B cell (primary cell): ENCODE measurements around the gene VPS54. TPM values are rescaled to one million over a fixed set of nuclear protein-coding genes. Genes with fewer than 3 reads are reported as not detected.

ENCODE experiments used
- ATAC-seq: fragments of 200-7000 bp; cut with Tn5 transposase; one replicate; pipeline ENCODE4 v1.10.0; 2021; ENCODE audit warnings: low read depth, mild to moderate bottlenecking, moderate number of reproducible peaks, moderate library complexity
- CTCF ChIA-PET: fragments of 350-600 bp; sonication (Branson Sonifier 250); formaldehyde crosslinking; loops from one replicate; lab custom pipeline; 2021; ENCODE audit warnings: antibody characterized with exemption, inconsistent platforms; lab: Charles Lee
- POLR2A ChIA-PET: fragments of 350-600 bp; sonication (Branson Sonifier 250); formaldehyde crosslinking; loops from one replicate; lab custom pipeline; 2021; ENCODE audit warnings: antibody characterized with exemption; lab: Charles Lee
- DNase-seq: peaks from one replicate; pipeline ENCODE4 v3.0.0; 2013
- H2AFZ ChIP-seq: 2 replicates; pipeline ENCODE4 v1.6.1; 2012; ENCODE audit warnings: mild to moderate bottlenecking, low read depth, low read length; ENCODE audit not compliant: insufficient read depth, poor library complexity, severe bottlenecking
- H3K27ac ChIP-seq, 2 donors: 1 replicate in 1 of 2; 2 replicates in 1 of 2; pipeline ENCODE4 v1.5.1; 2012 to 2013; ENCODE audit warnings: low read length in 2 of 2, mild to moderate bottlenecking in 2 of 2, moderate library complexity in 1 of 2
- H3K27me3 ChIP-seq, 4 experiments: fragments of 200-600 bp in 1 of 4; sonication (generic) in 1 of 4; replicated peaks in 1 of 4; 1 replicate in 2 of 4; 2 replicates in 2 of 4; pipeline versions ENCODE4 v1.6.1 to v1.7.0; 2013 to 2016; ENCODE audit warnings: low read length in 3 of 4, mild to moderate bottlenecking in 2 of 4, mixed read lengths in 1 of 4, moderate library complexity in 1 of 4; ENCODE audit not compliant: insufficient read depth in 4 of 4, control insufficient read depth in 3 of 4; ENCODE audit errors: control extremely low read depth in 1 of 4
- H3K36me3 ChIP-seq, 2 experiments: replicated peaks in 1 of 2; 1 replicate in 1 of 2; 2 replicates in 1 of 2; pipeline versions ENCODE4 v1.6.1 to v1.7.1; 2013; ENCODE audit warnings: low read length in 1 of 2; ENCODE audit not compliant: insufficient read depth in 2 of 2, control insufficient read depth in 1 of 2; ENCODE audit errors: control extremely low read depth in 1 of 2, extremely low read depth in 1 of 2
- H3K4me1 ChIP-seq, 2 donors: fragments of 200-600 bp in 1 of 2; sonication (generic) in 1 of 2; 1 replicate in 1 of 2; 2 replicates in 1 of 2; pipeline versions ENCODE4 v1.5.1 to v1.6.1; 2013 to 2017; ENCODE audit warnings: low read length in 2 of 2; ENCODE audit not compliant: control insufficient read depth in 2 of 2, insufficient read depth in 2 of 2
- H3K4me2 ChIP-seq: replicated peaks from 2 replicates; pipeline ENCODE3; 2012; ENCODE audit warnings: mild to moderate bottlenecking, low read depth, low read length; ENCODE audit not compliant: poor library complexity, severe bottlenecking
- H3K4me3 ChIP-seq, 5 experiments: fragments of 200-600 bp in 1 of 5; sonication (generic) in 1 of 5; 1 replicate in 3 of 5; 2 replicates in 2 of 5; pipeline versions ENCODE4 v1.5.1 to v1.7.0; 2011 to 2016; ENCODE audit warnings: low read length in 4 of 5, mild to moderate bottlenecking in 4 of 5, low read depth in 2 of 5, control low read depth in 1 of 5, moderate library complexity in 1 of 5; ENCODE audit not compliant: insufficient read depth in 1 of 5; ENCODE audit errors: control extremely low read depth in 1 of 5, extremely low read depth in 1 of 5
- H3K79me2 ChIP-seq: fragments of 200-600 bp; sonication (generic); one replicate; pipeline ENCODE4 v1.6.0; 2016; ENCODE audit warnings: low read length; ENCODE audit not compliant: control insufficient read depth, insufficient read depth
- H3K9ac ChIP-seq: fragments of 200-600 bp; sonication (generic); 2 replicates; pipeline ENCODE4 v1.6.1; 2017; ENCODE audit warnings: mild to moderate bottlenecking, low read length, moderate library complexity
- H3K9me3 ChIP-seq, 3 donors: one replicate each; pipeline versions ENCODE4 v1.6.1 to v1.7.1; 2013; ENCODE audit warnings: low read length in 2 of 3; ENCODE audit not compliant: control insufficient read depth in 2 of 3, insufficient read depth in 1 of 3; ENCODE audit errors: control extremely low read depth in 1 of 3
- H4K20me1 ChIP-seq: 2 replicates; pipeline ENCODE4 v1.6.0; 2012; ENCODE audit warnings: mild to moderate bottlenecking, low read length; ENCODE audit not compliant: insufficient read depth, control insufficient read depth, poor library complexity, severe bottlenecking
- H3K27ac Mint-ChIP-seq: one replicate; pipeline ENCODE4 v1.8.0; 2021; ENCODE audit warnings: mixed read lengths
- H3K27me3 Mint-ChIP-seq: one replicate; pipeline ENCODE4 v1.8.0; 2021; ENCODE audit warnings: mixed read lengths
- H3K4me1 Mint-ChIP-seq: one replicate; pipeline ENCODE4 v1.8.0; 2021; ENCODE audit warnings: mixed read lengths
- H3K4me3 Mint-ChIP-seq: one replicate; pipeline ENCODE4 v1.8.0; 2021; ENCODE audit warnings: mixed read lengths
- H3K9me3 Mint-ChIP-seq: one replicate; pipeline ENCODE4 v1.8.0; 2022; ENCODE audit warnings: mixed read lengths; ENCODE audit not compliant: insufficient read depth
- CTCF ChIP-seq: fragments of 200-600 bp; IDR thresholded peaks from one replicate; pipeline ENCODE4 v1.8.0; 2022; ENCODE audit warnings: antibody characterized with exemption, mild to moderate bottlenecking
- EZH2 ChIP-seq: IDR thresholded peaks from 2 replicates; pipeline ENCODE4 v1.6.1; 2012; ENCODE audit warnings: borderline replicate concordance, low read depth, mild to moderate bottlenecking, moderate library complexity, low read length; ENCODE audit not compliant: insufficient read depth, poor library complexity, severe bottlenecking
- WGBS: methylation state at CpG from one replicate; pipeline ENCODE4 v1.1.5; 2013; ENCODE audit warnings: missing lambda C conversion rate; ENCODE audit not compliant: insufficient coverage; 5-methylcytosine and 5-hydroxymethylcytosine counted together
- intact Hi-C: fragments of 100-400 bp; cut with micrococcal nuclease; formaldehyde crosslinking; loops from one replicate; pipeline ENCODE4 v1.10.0; 2022
- polyA plus RNA-seq: library from polyadenylated mRNA; depleted of rRNA; stranded (reverse); fragments of >200 nt; gene quantifications from 2 replicates; pipeline ENCODE4 v1.2.3, GENCODE V29; 2012
- total RNA-seq, 2 donors: library from RNA; stranded (reverse); fragments of 120-200 nt in 1 of 2; gene quantifications; 1 replicate in 1 of 2; 2 replicates in 1 of 2; pipeline versions ENCODE4 v1.2.3 to v1.2.4, GENCODE V29; 2013 to 2022

Gene VPS54
- total and polyA plus RNA-seq, 2 donors (not counting 1 experiment from before 2014, with no cell fraction given) = 6.2 to 13.2 TPM

GRCh38 chr2:63903003-63903402 is 116.2 kb downstream of the VPS54 start:
- H3K36me3 ChIP-seq = peaks cover 12 to 17% of the 10 kb centered on the region in 2 experiments
- Mint-ChIP-seq H3K27ac (peak overlapping the region; percentile 17), H3K9me3 (peaks cover 6% of the 10 kb centered on the region), H3K4me1 (peaks cover 4% of the 10 kb centered on the region), H3K27me3 (no peaks in the 10 kb centered on the region), H3K4me3 (no peak overlapping the region)
- ATAC-seq = no peak
- peak; percentile 8 for DNase-seq
- no peak overlapping the region for H3K4me2 ChIP-seq
- no peak overlapping the region for H2AFZ ChIP-seq
- ChIA-PET POLR2A (no interaction called here), CTCF (no interaction called here)
- no peaks in the 10 kb centered on the region for H4K20me1 ChIP-seq
- no peak overlapping the region for H3K9ac ChIP-seq
- TF ChIP-seq EZH2 = no peak
- TF ChIP-seq CTCF = no peak
- H3K4me3 ChIP-seq = no peak overlapping the region
- no peaks in the 10 kb centered on the region for H3K79me2 ChIP-seq
- WGBS = no CpG with 5 or more reads among the region's 2 CpGs
- no peaks in the 10 kb centered on the region for H3K27me3 ChIP-seq
- no peaks in the 10 kb centered on the region for H3K4me1 ChIP-seq
- H3K9me3 ChIP-seq = peaks cover 4 to 14% (median 5%) of the 10 kb centered on the region in 3 donors
- intact Hi-C loops = no loop called here
- H3K27ac ChIP-seq = no peak overlapping the region

- no peak for TF ChIP-seq EZH2
- no peak for TF ChIP-seq CTCF
- H3K4me1 ChIP-seq = no peaks in the 10 kb centered on the region
- DNase-seq = no peak
- no peak overlapping the region for H3K4me3 ChIP-seq
- H3K9me3 ChIP-seq = peaks cover 4 to 14% (median 5%) of the 10 kb centered on the region in 3 donors
- H3K4me2 ChIP-seq = no peak overlapping the region
- no peaks in the 10 kb centered on the region for H3K79me2 ChIP-seq
- Mint-ChIP-seq H3K27me3 (no peaks in the 10 kb centered on the region), H3K27ac (no peak overlapping the region), H3K4me3 (no peak overlapping the region), H3K4me1 (peaks cover 4% of the 10 kb centered on the region), H3K9me3 (peaks cover 6% of the 10 kb centered on the region)
- ChIA-PET CTCF (no interaction called here), POLR2A (no interaction called here)
- no peaks in the 10 kb centered on the region for H4K20me1 ChIP-seq
- no peak overlapping the region for H2AFZ ChIP-seq
- H3K27me3 ChIP-seq = no peaks in the 10 kb centered on the region
- intact Hi-C loops = no loop called here
- ATAC-seq = no peak
- no peak overlapping the region for H3K9ac ChIP-seq
- H3K36me3 ChIP-seq = peaks cover 13 to 23% of the 10 kb centered on the region in 2 experiments
- no peak overlapping the region for H3K27ac ChIP-seq
Measured at GRCh38 chr2:63902149-63902548, 117.1 kb downstream of the VPS54 start.
